OCI-LY1 (cell line): ENCODE results near the gene ZNF771.
"Not testable (repeated sequence)": the region's sequence is repeated elsewhere in the genome, so short reads cannot be mapped to it uniquely, and the experiment has no call there.

Experiments
- CTCF ChIP-seq: fragments of 200-600 bp; sonication (generic), shearing (Covaris generic); IDR thresholded peaks from 2 replicates; pipeline ENCODE4 v1.5.1; 2017; ENCODE audit warnings: mild to moderate bottlenecking, antibody characterized with exemption, low read length, moderate library complexity, mixed read lengths
- EZH2 ChIP-seq: fragments of 200-600 bp; sonication (generic), shearing (Covaris generic); IDR thresholded peaks from 2 replicates; pipeline ENCODE4 v1.8.0; 2017; ENCODE audit warnings: borderline replicate concordance, mixed run types, mild to moderate bottlenecking, antibody characterized with exemption, low read length, moderate library complexity, mixed read lengths

DNA sequence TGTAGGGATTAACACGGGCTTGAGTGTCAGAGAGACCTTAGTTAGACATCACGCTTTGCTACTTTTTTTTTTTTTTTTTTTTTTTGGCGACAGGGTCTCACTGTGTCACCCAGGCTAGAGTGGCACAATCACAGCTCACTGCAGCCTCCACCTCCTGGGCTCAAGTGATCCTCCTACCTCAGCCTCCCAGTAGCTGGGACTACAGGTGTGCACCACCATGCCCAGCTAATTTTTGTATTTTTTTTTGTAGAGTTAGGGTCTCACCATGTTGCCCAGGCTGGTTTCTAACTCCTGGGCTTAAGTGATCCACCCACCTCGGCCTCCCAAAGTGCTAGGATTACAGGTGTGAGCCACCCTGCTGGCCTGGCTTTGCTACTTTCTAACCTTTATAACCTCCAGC lies 10.8 kb upstream of the ZNF771 start:
- TF ChIP-seq CTCF, EZH2: not testable (repeated sequence)
